GM18505 (cell line): ENCODE results near the gene FRMD6.

Experiments
- ATAC-seq: cut with Tn5 transposase; IDR thresholded peaks from one replicate; pipeline ENCODE4 v1.9.1; 2021; ENCODE audit not compliant: unreplicated experiment
- POLR2A ChIP-seq: IDR thresholded peaks from 4 replicates; pipeline ENCODE4 v1.6.1; 2011; ENCODE audit warnings: borderline replicate concordance; ENCODE audit not compliant: insufficient read depth, insufficient read length; ENCODE audit errors: extremely low read depth

The FRMD6 gene

GRCh38 chr14:51691176-51691575, 39.5 kb downstream of the FRMD6 start:
- no peak for ATAC-seq
- no peak for TF ChIP-seq POLR2A

GRCh38 chr14:51692646-51693045, 40.9 kb downstream of the FRMD6 start:
- TF ChIP-seq POLR2A, result no peak
- ATAC-seq, result no peak

- TF ChIP-seq POLR2A, result no peak
- ATAC-seq, result no peak
These were observed 46.1 kb downstream of the FRMD6 start for GRCh38 chr14:51697848-51698247.

- TF ChIP-seq POLR2A, result no peak
- no peak for ATAC-seq
These were observed 50.2 kb downstream of the FRMD6 start for GRCh38 chr14:51701951-51702350.

- no peak for TF ChIP-seq POLR2A
- no peak for ATAC-seq
These were observed 52.1 kb downstream of the FRMD6 start for GRCh38 chr14:51703787-51704186.

GRCh38 chr14:51704545-51704944, 52.8 kb downstream of the FRMD6 start:
- ATAC-seq, result no peak
- TF ChIP-seq POLR2A, result no peak

GRCh38 chr14:51707327-51707726, 55.6 kb downstream of the FRMD6 start:
- TF ChIP-seq POLR2A, result no peak
- ATAC-seq, result no peak

GRCh38 chr14:51711505-51711904, 59.8 kb downstream of the FRMD6 start:
- TF ChIP-seq POLR2A, result no peak
- no peak for ATAC-seq

- TF ChIP-seq POLR2A, result no peak
- no peak for ATAC-seq
These were observed 63.5 kb downstream of the FRMD6 start for GRCh38 chr14:51715250-51715649.

- no peak for ATAC-seq
- TF ChIP-seq POLR2A, result no peak
These were observed 64.0 kb downstream of the FRMD6 start for GRCh38 chr14:51715742-51716141.

GRCh38 chr14:51716610-51717009, 64.9 kb downstream of the FRMD6 start:
- no peak for TF ChIP-seq POLR2A
- ATAC-seq, result no peak

- TF ChIP-seq POLR2A, result no peak
- no peak for ATAC-seq
These were observed 66.1 kb downstream of the FRMD6 start for GRCh38 chr14:51717766-51718165.

GRCh38 chr14:51719955-51720354, 68.2 kb downstream of the FRMD6 start:
- TF ChIP-seq POLR2A, result no peak
- ATAC-seq, result no peak

GRCh38 chr14:51723990-51724389, 72.3 kb downstream of the FRMD6 start:
- ATAC-seq, result no peak
- no peak for TF ChIP-seq POLR2A

GRCh38 chr14:51724650-51725049, 72.9 kb downstream of the FRMD6 start:
- ATAC-seq, result no peak
- no peak for TF ChIP-seq POLR2A
